ENCODE measurements around the gene ABCG5.

The ABCG5 gene

GRCh38 chr2:43802135-43802534, 36.5 kb downstream of the ABCG5 start:
- Histone ChIP-seq H3K27ac (no peak overlapping the region), H3K4me3 (ENCODE audit: low read depth, low read length) (no peak overlapping the region), H3K27me3 (ENCODE audit: insufficient read depth, low read depth, severe bottlenecking) (no peaks in the 10 kb centered on the region), H3K36me3 (no peaks in the 10 kb centered on the region), H3K9me3 (ENCODE audit: severe bottlenecking) (no peaks in the 10 kb centered on the region)
- no peak for DNase-seq
- TF ChIP-seq CTCF (IDR thresholded peaks at IDR 0.05; ENCODE audit: low read depth, low read length): no peak

- DNase-seq: no peak
- Histone ChIP-seq H3K27me3 (ENCODE audit: insufficient read depth, low read depth, severe bottlenecking) (no peaks in the 10 kb centered on the region), H3K9me3 (ENCODE audit: severe bottlenecking) (no peaks in the 10 kb centered on the region), H3K27ac (no peak overlapping the region), H3K4me3 (ENCODE audit: low read depth, low read length) (no peak overlapping the region), H3K36me3 (no peaks in the 10 kb centered on the region)
- no peak for TF ChIP-seq CTCF (IDR thresholded peaks at IDR 0.05; ENCODE audit: low read depth, low read length)
Measured at GRCh38 chr2:43800894-43801293, 37.7 kb downstream of the ABCG5 start.

DNA sequence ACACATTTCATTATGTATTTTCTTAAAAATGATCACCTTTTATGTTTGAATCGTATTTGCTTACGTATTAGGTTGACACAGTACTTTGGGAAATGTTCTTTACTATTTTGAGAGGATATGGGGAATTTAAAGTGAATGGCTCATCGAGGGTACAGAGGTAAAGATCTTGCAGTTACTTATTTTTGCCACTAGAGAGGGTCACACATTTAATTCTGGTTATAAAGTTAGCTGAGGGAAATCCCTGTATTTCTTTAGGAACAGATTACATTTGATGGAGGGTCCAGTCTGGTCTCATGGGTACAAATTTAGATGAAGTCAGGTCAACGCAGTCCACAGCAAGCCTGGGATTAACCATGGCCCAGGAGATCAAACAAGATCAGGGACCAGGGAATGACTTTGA, 40.3 kb downstream of the ABCG5 start:
- Histone ChIP-seq H3K4me3 (ENCODE audit: low read depth, low read length) (no peak overlapping the region), H3K27ac (no peak overlapping the region), H3K36me3 (no peaks in the 10 kb centered on the region), H3K9me3 (ENCODE audit: severe bottlenecking) (no peaks in the 10 kb centered on the region), H3K27me3 (ENCODE audit: insufficient read depth, low read depth, severe bottlenecking) (no peaks in the 10 kb centered on the region)
- TF ChIP-seq CTCF (IDR thresholded peaks at IDR 0.05; ENCODE audit: low read depth, low read length): peak; percentile 23; the same call in 1 of the 2 replicates
- no peak for DNase-seq

DNA sequence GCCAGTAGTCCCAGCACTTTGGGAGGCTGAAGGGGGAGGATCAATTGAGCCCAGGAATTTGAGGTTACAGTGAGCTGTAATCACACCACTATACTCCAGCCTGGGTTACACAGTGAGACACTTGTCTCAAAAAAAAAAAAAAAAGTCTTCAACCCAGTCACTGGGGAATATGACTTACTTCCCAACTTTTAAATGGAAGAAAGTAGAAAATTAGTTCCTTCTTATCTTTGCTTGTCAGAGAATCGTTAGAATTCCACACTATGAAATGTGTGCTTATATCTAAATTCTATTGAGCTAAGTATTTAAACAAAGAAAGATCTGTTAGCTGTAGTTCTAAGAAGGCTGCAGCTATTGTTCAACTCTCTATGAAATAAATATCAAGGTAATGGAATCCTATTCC, 42.4 kb downstream of the ABCG5 start:
- H3K27me3 ChIP-seq (ENCODE audit: insufficient read depth, low read depth, severe bottlenecking): no peaks in the 10 kb centered on the region
- no peak overlapping the region for H3K4me3 ChIP-seq (ENCODE audit: low read depth, low read length)
- TF ChIP-seq CTCF (IDR thresholded peaks at IDR 0.05; ENCODE audit: low read depth, low read length): no peak
- no peaks in the 10 kb centered on the region for H3K9me3 ChIP-seq (ENCODE audit: severe bottlenecking)
- no peak overlapping the region for H3K27ac ChIP-seq
- no peaks in the 10 kb centered on the region for H3K36me3 ChIP-seq
- no peak for DNase-seq

DNA sequence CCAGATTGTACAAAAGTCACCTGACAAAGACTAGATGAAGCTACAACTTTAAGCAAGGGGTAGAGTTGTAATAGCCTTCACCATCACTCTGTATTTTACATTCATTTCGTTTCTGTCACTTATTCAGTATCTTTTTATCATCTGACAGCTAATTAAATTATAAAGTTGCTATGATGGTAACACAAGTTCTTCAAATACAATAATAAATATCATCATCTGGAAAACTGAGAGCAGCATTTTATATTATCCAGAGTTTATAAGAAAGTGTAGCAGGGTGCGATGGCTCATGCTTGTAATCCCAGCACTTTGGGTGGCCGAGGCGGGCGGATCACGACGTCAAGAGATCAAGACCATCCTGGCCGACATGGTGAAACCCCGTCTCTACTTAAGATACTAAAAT, 43.7 kb downstream of the ABCG5 start:
- TF ChIP-seq CTCF (IDR thresholded peaks at IDR 0.05; ENCODE audit: low read depth, low read length): no peak
- no peak for DNase-seq
- Histone ChIP-seq H3K36me3 (no peaks in the 10 kb centered on the region), H3K9me3 (ENCODE audit: severe bottlenecking) (no peaks in the 10 kb centered on the region), H3K4me3 (ENCODE audit: low read depth, low read length) (no peak overlapping the region), H3K27ac (no peak overlapping the region), H3K27me3 (ENCODE audit: insufficient read depth, low read depth, severe bottlenecking) (no peaks in the 10 kb centered on the region)

DNA sequence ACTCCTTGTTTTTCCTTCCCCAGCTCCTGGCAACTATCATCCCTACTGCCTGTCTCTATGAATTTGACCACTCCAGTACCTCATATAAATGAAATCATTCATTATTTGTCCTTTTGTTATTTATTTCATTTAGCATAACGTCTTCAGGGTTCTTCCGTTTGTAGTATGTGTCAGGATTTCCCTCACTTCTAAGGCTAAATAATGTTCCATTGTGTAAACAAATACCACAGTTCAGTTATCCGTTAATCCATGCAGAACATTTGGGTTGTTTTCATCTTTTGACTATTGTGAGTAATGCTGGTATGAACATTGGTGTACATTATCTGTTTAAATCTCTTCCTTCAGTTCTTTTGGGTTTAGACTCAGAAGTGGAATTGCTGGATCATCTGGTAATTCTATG, 46.0 kb downstream of the ABCG5 start:
- TF ChIP-seq CTCF (IDR thresholded peaks at IDR 0.05; ENCODE audit: low read depth, low read length): no peak
- Histone ChIP-seq H3K36me3 (no peaks in the 10 kb centered on the region), H3K27me3 (ENCODE audit: insufficient read depth, low read depth, severe bottlenecking) (no peaks in the 10 kb centered on the region), H3K4me3 (ENCODE audit: low read depth, low read length) (no peak overlapping the region), H3K9me3 (ENCODE audit: severe bottlenecking) (no peaks in the 10 kb centered on the region), H3K27ac (no peak overlapping the region)
- DNase-seq: no peak

All from WERI-Rb-1 (cell line).